Peyer's patch (tissue), 4 donors: ENCODE data around the gene ENAM. TPM values are rescaled to one million over a fixed set of nuclear protein-coding genes. Genes with fewer than 3 reads are reported as not detected.
A peak's percentile ranks its signal among the peaks of the same experiment; 100 is the strongest.

Source experiments
- DNase-seq, 3 donors: peaks; one replicate each; pipeline ENCODE4 v3.0.0-alpha.2; 2017 to 2019
- H3K27ac ChIP-seq, 4 donors: fragments of 200-600 bp; sonication (generic); one replicate each; pipeline ENCODE4 v1.5.1; 2016 to 2019
- H3K27me3 ChIP-seq, 2 donors: fragments of 200-600 bp; sonication (generic); one replicate each; pipeline ENCODE4 v1.5.1; 2019
- H3K36me3 ChIP-seq, 3 donors: fragments of 200-600 bp; sonication (generic); one replicate each; pipeline ENCODE4 v1.5.1; 2016 to 2019
- H3K4me1 ChIP-seq, 4 donors: fragments of 200-600 bp; sonication (generic); one replicate each; pipeline ENCODE4 v1.5.1; 2016 to 2019
- H3K4me3 ChIP-seq, 4 donors: fragments of 200-600 bp; sonication (generic); 1 replicate in 3 of 4; 2 replicates in 1 of 4; pipeline ENCODE4 v1.5.1; 2016 to 2019; ENCODE audit warnings: mild to moderate bottlenecking in 1 of 4
- H3K9me3 ChIP-seq, 4 donors: fragments of 200-600 bp; sonication (generic); one replicate each; pipeline ENCODE4 v1.5.1; 2016 to 2019; ENCODE audit warnings: mild to moderate bottlenecking in 1 of 4
- POLR2A ChIP-seq, 2 donors: fragments of 450-650 bp; IDR thresholded peaks; one replicate each; pipeline ENCODE4 v1.5.1; 2017; ENCODE audit warnings: antibody characterized with exemption in 2 of 2, mild to moderate bottlenecking in 2 of 2, moderate library complexity in 2 of 2
- total RNA-seq, 4 donors: library from RNA; depleted of rRNA; stranded (reverse); fragments of >200 nt; gene quantifications; one replicate each; pipeline ENCODE4 v1.1.0, GENCODE V29; 2016
- TF ChIP-seq, protein P1 (sequence below), 6 experiments: fragments of 450-650 bp in 4 of 6; fragments of 200-600 bp in 2 of 6; sonication (generic) in 1 of 6; IDR thresholded peaks; one replicate each; pipeline ENCODE4 v1.5.1; 2017 to 2019; ENCODE audit warnings: antibody characterized with exemption in 6 of 6, mild to moderate bottlenecking in 3 of 6, moderate library complexity in 1 of 6

ENAM gene
- total RNA-seq, 4 donors from 2014 or later = not detected

DNA sequence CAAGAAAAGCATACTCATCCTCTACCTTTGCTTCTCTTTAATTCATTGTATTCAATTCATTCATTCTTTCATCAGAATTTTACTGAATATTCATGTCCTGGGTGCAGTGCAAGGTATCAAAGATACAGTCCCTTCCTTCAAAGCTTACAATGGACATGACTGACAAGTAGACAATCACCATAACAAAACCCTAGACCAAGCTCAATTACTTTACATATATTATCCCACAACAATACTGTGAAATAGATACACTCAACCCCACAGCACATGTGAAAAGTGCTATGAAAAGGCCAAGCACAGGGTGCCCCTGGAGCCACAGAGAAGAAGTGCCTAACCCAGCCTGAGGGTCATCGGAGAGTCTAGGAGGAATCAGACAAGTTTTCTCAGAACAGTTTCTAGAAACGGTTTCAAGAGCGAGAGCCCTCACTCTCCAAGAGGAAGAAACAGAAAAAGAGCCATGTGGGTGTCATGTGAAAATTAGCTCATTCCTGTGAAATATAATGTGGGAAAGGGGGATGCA, 21.1 kb upstream of the ENAM start:
- Histone ChIP-seq H3K27ac (no peak overlapping the region), H3K4me3 (no peak overlapping the region), H3K36me3 (no peaks in the 10 kb centered on the region), H3K9me3 (no peaks in the 10 kb centered on the region), H3K27me3 (no peaks in the 10 kb centered on the region), H3K4me1 (no peaks in the 10 kb centered on the region)
- DNase-seq = no peak
- TF ChIP-seq, protein P1, sequence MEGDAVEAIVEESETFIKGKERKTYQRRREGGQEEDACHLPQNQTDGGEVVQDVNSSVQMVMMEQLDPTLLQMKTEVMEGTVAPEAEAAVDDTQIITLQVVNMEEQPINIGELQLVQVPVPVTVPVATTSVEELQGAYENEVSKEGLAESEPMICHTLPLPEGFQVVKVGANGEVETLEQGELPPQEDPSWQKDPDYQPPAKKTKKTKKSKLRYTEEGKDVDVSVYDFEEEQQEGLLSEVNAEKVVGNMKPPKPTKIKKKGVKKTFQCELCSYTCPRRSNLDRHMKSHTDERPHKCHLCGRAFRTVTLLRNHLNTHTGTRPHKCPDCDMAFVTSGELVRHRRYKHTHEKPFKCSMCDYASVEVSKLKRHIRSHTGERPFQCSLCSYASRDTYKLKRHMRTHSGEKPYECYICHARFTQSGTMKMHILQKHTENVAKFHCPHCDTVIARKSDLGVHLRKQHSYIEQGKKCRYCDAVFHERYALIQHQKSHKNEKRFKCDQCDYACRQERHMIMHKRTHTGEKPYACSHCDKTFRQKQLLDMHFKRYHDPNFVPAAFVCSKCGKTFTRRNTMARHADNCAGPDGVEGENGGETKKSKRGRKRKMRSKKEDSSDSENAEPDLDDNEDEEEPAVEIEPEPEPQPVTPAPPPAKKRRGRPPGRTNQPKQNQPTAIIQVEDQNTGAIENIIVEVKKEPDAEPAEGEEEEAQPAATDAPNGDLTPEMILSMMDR (IDR thresholded peaks at IDR 0.05) = no peak
- TF ChIP-seq POLR2A (IDR thresholded peaks at IDR 0.05) = no peak

DNA sequence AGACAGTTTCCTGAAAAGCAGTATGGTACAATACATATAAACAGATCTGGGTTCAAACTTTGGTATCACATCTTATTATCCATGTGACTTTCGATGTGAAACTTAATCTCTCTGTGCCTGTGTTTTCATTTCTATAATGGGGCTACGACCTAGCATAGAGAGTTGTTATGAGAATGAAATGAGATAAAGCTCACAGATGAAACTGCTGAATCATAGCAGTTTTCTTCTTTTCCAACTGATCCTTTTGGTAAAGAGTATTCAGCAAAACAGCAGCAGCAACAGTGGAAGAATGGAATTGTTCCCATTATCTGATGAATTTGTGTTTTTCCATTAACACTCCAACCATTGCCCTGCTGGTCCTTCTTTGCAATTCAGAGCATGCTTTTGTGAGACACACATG, 20.2 kb upstream of the ENAM start:
- H3K36me3 ChIP-seq = no peaks in the 10 kb centered on the region
- no peaks in the 10 kb centered on the region for H3K9me3 ChIP-seq
- no peak for TF ChIP-seq POLR2A (IDR thresholded peaks at IDR 0.05)
- TF ChIP-seq, protein P1 (IDR thresholded peaks at IDR 0.05) = no peak
- DNase-seq = no peak
- H3K4me3 ChIP-seq = no peak overlapping the region
- no peaks in the 10 kb centered on the region for H3K27me3 ChIP-seq
- H3K27ac ChIP-seq = no peak overlapping the region
- H3K4me1 ChIP-seq = no peaks in the 10 kb centered on the region

DNA sequence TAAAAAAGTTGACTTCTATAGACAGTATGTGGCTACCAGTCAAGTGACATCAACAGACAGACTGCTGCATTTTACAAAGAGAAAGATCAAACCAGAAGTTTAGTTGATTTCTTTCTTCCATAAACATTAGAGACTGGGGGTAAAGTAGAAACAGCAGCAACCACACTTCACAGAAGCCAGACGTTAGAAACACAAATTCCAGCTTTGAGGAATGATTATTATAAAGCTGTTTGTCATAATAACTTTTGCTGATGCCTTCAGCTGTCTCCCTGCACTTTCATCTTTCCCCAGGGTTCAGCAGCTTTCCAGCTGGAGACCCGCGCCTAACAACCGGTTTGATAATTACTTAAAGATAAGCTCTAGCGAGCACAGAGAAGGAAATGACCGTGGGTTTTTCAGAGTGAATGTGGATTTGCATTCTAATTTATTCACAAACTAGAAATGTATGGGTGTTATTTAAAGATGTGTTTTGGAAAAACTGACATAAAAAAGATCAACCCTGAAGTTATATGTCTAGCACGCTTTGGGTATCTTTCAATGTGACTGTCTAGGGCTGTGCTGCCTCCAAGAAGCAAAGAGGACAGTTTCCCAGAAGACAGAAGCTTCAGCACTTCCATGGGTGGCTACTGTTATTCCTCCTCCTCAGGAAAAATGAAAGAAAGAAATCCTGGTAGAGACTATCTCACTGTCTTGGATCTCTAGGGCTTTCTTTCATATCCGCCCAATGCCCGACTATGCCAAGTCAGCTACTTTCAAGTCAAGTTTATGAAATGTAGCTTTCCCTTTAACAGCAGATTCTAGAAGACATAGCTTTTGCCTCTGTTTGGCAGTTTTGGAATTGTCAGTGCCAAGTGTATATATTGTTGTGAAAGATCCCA, 15.0 kb upstream of the ENAM start:
- no peak for DNase-seq
- Histone ChIP-seq H3K27me3 (no peaks in the 10 kb centered on the region), H3K27ac (peak overlapping the region in 1 of 4 donors; percentile 6), H3K9me3 (no peaks in the 10 kb centered on the region), H3K36me3 (no peaks in the 10 kb centered on the region), H3K4me1 (no peaks in the 10 kb centered on the region), H3K4me3 (peak overlapping the region in 2 of 4 donors; percentile 1 to 26)
- TF ChIP-seq, protein P1 (IDR thresholded peaks at IDR 0.05) = no peak
- no peak for TF ChIP-seq POLR2A (IDR thresholded peaks at IDR 0.05)

DNA sequence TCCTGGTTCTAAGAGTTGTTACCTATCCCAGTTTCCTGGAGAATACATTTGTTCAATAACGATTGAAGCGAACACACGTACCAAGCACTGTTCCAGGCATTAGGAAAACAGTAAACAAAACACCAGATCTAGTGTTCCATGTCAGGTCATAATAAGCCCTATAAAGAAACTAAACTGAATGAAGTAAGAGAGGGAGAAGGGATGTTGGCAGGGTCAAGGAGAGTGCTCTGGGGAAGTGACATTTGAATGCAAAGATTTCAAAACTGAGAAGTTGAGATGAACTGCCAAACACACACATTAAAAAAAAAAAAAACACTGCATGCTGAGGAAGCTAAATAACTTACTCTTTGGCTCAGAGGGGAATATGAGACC, 14.4 kb upstream of the ENAM start:
- Histone ChIP-seq H3K27me3 (no peaks in the 10 kb centered on the region), H3K9me3 (no peaks in the 10 kb centered on the region), H3K4me1 (no peaks in the 10 kb centered on the region), H3K27ac (peak overlapping the region in 1 of 4 donors; percentile 6), H3K36me3 (no peaks in the 10 kb centered on the region), H3K4me3 (peak overlapping the region in 2 of 4 donors; percentile 1 to 26)
- TF ChIP-seq, protein P1 (IDR thresholded peaks at IDR 0.05) = no peak
- TF ChIP-seq POLR2A (IDR thresholded peaks at IDR 0.05) = no peak
- no peak for DNase-seq

DNA sequence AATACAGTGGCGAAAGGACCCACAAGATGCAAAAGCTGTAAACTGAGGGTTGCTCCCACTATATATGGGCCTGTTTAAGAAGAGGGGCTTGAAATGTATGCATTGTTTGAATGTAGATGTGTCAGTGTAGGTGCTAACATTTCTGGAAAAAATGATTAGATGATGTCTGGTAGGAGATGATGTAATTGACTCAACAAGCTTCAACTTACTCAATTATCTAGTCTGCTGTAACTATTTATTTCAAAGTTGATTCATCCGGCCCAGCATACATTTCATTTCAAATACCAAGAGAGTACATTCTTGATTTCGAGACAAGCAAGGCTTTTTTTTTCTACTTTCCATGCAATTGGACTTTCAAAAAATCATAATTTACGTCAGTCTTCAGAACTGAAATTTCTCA, 9.3 kb upstream of the ENAM start:
- no peaks in the 10 kb centered on the region for H3K27me3 ChIP-seq
- TF ChIP-seq, protein P1 (IDR thresholded peaks at IDR 0.05) = no peak
- TF ChIP-seq POLR2A (IDR thresholded peaks at IDR 0.05) = no peak
- no peak for DNase-seq
- no peak overlapping the region for H3K27ac ChIP-seq
- no peak overlapping the region for H3K4me3 ChIP-seq
- H3K36me3 ChIP-seq = no peaks in the 10 kb centered on the region
- no peaks in the 10 kb centered on the region for H3K9me3 ChIP-seq
- H3K4me1 ChIP-seq = no peaks in the 10 kb centered on the region
